Type B pancreatic cell (in vitro differentiated cells): Measurements from ENCODE around the gene STUB1. TPM values are rescaled to one million over a fixed set of nuclear protein-coding genes. Genes with fewer than 3 reads are reported as not detected.

ENCODE experiments used
- DNase-seq: peaks from one replicate; pipeline ENCODE4 v3.0.0; 2021; ENCODE audit warnings: mixed read lengths; ENCODE audit not compliant: unreplicated experiment; ENCODE audit errors: extremely low spot score
- H3K27ac Mint-ChIP-seq: 2 replicates; pipeline ENCODE4 v1.8.0; 2021; ENCODE audit warnings: mild to moderate bottlenecking, mixed read lengths
- H3K27me3 Mint-ChIP-seq: 2 replicates; pipeline ENCODE4 v1.8.0; 2021; ENCODE audit warnings: mixed read lengths
- H3K36me3 Mint-ChIP-seq: 2 replicates; pipeline ENCODE4 v1.8.0; 2021; ENCODE audit warnings: mixed read lengths
- H3K4me1 Mint-ChIP-seq: one replicate; pipeline ENCODE4 v1.8.0; 2021; ENCODE audit warnings: mixed read lengths; ENCODE audit not compliant: unreplicated experiment
- H3K4me3 Mint-ChIP-seq: 2 replicates; pipeline ENCODE4 v1.8.0; 2021; ENCODE audit warnings: mild to moderate bottlenecking, mixed read lengths
- H3K9me3 Mint-ChIP-seq: 2 replicates; pipeline ENCODE4 v1.8.0; 2021; ENCODE audit warnings: mixed read lengths
- CTCF ChIP-seq: fragments of 200-600 bp; sonication (generic); conservative IDR thresholded peaks from 2 replicates; pipeline ENCODE4 v1.5.0; 2021; ENCODE audit warnings: antibody characterized with exemption, mild to moderate bottlenecking
- total RNA-seq: library from RNA; stranded (reverse); gene quantifications from 2 replicates; pipeline ENCODE4 v1.2.1, GENCODE V29; 2021; ENCODE audit warnings: low replicate concordance

Gene STUB1
- total RNA-seq, 1 donor from 2014 or later, result 80.3 TPM

GRCh38 chr16:698911-699671, 18.9 kb downstream of the STUB1 start:
- Mint-ChIP-seq H3K27ac (no peak overlapping the region), H3K4me3 (no peak overlapping the region), H3K27me3 (peaks cover 78% of the 10 kb centered on the region), H3K9me3 (no peaks in the 10 kb centered on the region), H3K4me1 (no peaks in the 10 kb centered on the region), H3K36me3 (no peaks in the 10 kb centered on the region)
- no peak for DNase-seq
- no peak for TF ChIP-seq CTCF

GRCh38 chr16:700684-701584, 20.7 kb downstream of the STUB1 start:
- Mint-ChIP-seq H3K9me3 (no peaks in the 10 kb centered on the region), H3K36me3 (no peaks in the 10 kb centered on the region), H3K4me1 (no peaks in the 10 kb centered on the region), H3K27ac (no peak overlapping the region), H3K27me3 (peaks cover 72% of the 10 kb centered on the region), H3K4me3 (no peak overlapping the region)
- no peak for TF ChIP-seq CTCF
- DNase-seq, result no peak

- no peak for DNase-seq
- Mint-ChIP-seq H3K4me3 (no peak overlapping the region), H3K4me1 (no peaks in the 10 kb centered on the region), H3K9me3 (no peaks in the 10 kb centered on the region), H3K27ac (no peak overlapping the region), H3K27me3 (peaks cover 72% of the 10 kb centered on the region), H3K36me3 (no peaks in the 10 kb centered on the region)
- TF ChIP-seq CTCF, result no peak
Observed at GRCh38 chr16:702341-702740, 22.1 kb downstream of the STUB1 start.

- Mint-ChIP-seq H3K9me3 (no peaks in the 10 kb centered on the region), H3K36me3 (no peaks in the 10 kb centered on the region), H3K27ac (no peak overlapping the region), H3K4me3 (no peak overlapping the region), H3K4me1 (no peaks in the 10 kb centered on the region), H3K27me3 (peaks cover 73% of the 10 kb centered on the region)
- no peak for DNase-seq
- no peak for TF ChIP-seq CTCF
Observed at GRCh38 chr16:703406-703805, 23.2 kb downstream of the STUB1 start.

GRCh38 chr16:704047-704446, 23.8 kb downstream of the STUB1 start:
- DNase-seq, result no peak
- Mint-ChIP-seq H3K36me3 (no peaks in the 10 kb centered on the region), H3K4me1 (no peaks in the 10 kb centered on the region), H3K4me3 (no peak overlapping the region), H3K27ac (no peak overlapping the region), H3K27me3 (peaks cover 74% of the 10 kb centered on the region), H3K9me3 (no peaks in the 10 kb centered on the region)
- TF ChIP-seq CTCF, result no peak
